HT-29 (cell line): ENCODE results near the gene GUCA1C. TPM values are rescaled to one million over a fixed set of nuclear protein-coding genes. Genes with fewer than 3 reads are reported as not detected.

Source experiments
- DNase-seq: peaks from one replicate; pipeline ENCODE4 v3.0.0-alpha.2; 2015; ENCODE audit warnings: low spot score
- total RNA-seq: library from RNA; depleted of rRNA; stranded (reverse); fragments of >200 nt; shearing (Covaris generic); gene quantifications from 2 replicates; pipeline ENCODE4 v1.2.3, GENCODE V29; 2014; rRNA removed

The GUCA1C gene, protein sequence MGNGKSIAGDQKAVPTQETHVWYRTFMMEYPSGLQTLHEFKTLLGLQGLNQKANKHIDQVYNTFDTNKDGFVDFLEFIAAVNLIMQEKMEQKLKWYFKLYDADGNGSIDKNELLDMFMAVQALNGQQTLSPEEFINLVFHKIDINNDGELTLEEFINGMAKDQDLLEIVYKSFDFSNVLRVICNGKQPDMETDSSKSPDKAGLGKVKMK
- not detected in 2 replicates for total RNA-seq

DNA sequence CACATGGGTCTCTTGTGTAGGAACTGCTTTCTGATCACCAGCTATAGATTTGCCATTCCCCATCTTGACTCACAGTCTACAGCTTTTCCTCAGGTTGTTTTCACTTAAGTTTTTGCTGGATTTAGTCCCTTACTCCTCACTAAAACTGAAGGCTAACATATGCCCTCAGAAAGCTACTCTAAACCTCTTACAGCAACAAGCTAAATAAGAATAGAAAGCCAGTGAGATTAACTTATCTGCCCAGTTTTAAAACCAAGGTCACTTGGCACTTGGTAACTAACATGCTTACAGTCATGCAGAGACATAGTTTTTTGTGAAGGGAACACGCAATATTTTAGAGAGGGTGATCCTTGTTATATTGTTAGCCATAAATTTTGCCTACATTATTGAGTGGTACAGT, at the start of gene GUCA1C:
Gene GUCA1C, minus strand, starts transcription at position 180 of the 400 bp plus-strand sequence. Its CDS starts 117 bp downstream, at position 63.
- DNase-seq: no peak

DNA sequence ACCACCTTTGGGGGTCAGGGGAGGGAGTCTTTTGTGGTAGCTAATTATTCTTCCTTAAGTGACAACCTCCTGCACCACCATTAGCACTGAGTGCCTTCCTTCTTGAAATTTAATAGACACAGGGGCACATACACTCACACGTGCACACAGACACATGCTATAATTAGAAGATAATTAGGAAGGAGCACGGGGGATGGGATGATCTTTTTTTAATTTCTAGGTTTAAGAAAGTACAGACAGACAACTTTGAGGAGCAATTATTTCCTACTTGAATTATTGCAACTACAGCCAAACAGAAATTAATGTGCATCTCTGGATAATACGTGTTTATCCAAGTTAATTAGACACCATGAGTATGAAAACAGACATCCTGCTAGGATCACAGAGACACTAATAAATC, 44.8 kb upstream of the GUCA1C start:
- DNase-seq: no peak

DNA sequence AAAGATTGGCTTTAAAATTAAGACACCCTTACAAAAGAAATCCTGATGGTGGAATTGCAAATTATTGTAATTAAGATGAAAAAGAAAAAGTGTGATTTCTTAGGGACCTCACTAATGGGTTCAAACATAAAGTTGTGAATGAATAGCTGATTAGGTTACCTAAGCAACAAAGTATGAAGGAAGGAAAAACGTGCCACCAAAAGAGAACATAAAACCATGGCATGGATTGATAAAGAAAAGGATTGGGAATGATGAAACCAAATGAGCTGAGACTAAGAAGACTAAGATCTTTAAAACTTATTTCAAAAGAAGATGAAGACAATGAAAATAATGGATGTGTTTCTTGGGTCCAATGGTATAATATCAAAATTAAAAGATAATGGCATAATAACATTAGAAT, 32.2 kb upstream of the GUCA1C start:
- DNase-seq: no peak

DNA sequence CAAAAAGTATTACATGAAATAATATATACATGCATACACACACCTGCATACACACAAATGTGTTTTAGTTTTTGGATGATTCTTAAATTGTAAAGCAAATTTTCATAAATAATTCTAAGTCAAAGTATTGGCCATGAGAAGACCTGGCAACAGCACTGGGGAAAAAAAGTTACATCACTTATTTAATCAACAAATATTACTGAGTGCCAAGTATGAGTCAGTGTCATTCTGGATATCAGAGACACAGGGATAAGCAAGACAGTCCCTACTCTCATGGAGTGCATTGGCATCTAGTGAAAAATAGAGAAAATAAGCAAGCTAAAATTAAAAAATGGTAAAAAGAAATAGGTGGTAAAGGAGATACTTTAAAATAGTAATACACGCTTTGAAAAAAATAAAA, 29.4 kb upstream of the GUCA1C start:
- no peak for DNase-seq

DNA sequence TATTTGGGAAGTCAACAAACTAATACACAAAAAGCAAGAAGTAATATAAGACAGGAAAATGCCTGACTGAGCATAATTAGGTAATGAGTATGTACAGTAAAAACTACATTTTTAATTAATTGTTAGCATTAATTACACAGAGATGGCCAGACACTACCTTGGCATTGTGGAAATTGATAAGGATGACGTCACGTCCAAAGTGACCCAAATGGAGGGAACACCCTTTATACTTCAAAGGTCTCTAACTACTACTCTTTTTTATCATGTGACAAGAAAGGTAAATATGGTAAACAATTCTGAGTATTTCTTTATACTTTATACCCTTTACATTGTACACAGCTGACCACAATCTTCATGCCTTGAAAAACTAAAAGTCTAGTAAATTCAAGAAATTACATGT, 22.4 kb upstream of the GUCA1C start:
- DNase-seq: no peak

DNA sequence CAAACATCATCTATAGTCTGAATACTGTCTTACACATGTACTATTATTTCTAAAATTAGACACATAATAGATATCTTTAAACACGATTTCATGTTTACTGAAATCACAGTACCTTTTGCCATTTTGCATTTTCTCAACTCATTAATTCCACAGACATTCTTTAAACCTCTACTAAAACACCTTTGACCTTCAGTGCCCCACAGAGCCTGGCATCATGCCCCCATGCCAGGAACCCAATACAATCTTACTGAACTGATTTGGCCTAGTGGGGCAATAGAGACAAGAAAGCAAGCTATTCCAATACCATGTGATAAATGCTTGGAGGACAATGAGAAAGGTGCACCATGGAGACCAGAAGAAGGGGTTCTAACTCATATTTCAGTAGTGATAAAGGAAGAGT, 19.3 kb upstream of the GUCA1C start:
- DNase-seq: no peak

DNA sequence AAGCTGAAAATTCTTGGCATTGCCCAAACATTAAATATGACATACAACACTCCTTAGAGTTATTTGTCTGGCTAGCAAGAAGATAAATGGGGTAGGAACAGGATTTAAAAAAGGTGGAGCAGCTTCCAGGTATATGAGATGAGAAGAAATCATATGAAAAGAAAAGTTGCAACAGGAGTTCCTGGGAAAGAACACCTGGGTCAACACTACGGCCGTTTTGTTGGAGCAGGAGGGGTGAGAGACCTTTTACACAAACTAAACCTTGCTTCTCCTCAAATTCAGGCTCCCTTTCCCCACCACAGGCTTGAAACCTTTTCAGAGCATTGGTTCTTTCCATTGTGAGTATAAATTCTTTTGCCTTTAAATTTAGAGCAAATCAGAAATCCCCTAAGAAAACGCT, 18.8 kb upstream of the GUCA1C start:
- no peak for DNase-seq

DNA sequence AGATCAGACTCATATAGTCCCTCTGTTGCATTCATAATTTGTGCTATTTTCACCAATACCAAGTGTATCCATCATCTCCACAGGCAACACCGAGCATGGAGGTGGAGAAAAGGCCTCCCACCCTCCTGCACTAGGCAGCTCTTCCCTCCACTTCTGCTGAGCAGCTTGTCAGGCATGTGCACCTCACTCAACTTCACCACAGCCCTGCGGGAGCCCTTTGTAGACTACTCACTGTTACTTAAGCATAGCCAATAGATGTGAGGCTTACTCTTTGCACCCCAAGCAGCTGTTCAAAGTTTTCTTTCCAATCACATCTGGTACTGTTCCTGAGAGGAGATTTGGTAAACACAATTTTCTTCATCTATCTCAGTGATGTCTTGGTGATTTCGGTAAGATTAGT, 16.9 kb upstream of the GUCA1C start:
- DNase-seq: no peak

DNA sequence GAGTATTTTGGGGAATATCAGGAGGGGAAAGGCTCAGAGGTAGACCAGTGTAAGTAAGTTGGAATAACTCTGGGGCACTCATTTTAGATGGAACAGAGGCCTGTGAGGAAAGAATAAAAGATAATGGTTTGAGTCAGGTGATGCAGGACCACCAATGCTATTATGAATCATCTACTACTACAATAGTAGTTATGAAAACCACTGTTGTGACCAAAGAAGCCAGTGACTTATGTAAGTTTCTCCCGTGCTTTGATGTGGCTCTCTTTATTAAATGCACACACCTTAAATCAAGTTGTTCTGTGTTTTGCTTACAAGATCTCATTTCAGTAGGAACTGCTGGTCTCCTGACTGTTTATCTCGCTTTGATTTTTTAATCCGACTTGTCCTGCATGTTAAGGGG, 13.1 kb upstream of the GUCA1C start:
- no peak for DNase-seq

DNA sequence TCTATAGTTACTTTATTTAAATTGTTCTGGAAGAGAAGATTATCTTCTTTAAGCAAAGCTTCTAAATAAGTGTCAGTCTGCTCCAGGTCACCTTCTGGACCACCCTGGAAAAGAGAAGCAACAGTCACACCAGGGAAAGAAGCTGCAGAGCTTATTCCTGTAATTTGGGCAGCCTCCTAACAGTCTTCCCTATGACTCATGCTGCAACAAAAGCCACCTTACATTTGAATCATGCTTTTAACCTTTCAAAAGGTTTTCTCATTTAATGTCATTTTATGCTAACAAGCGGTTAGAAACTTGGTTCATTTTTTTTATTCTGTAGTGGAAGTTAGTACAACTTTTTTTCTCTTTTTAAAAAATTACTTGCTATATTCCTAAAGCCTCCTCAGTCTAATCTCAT, 5.3 kb upstream of the GUCA1C start:
- no peak for DNase-seq

DNA sequence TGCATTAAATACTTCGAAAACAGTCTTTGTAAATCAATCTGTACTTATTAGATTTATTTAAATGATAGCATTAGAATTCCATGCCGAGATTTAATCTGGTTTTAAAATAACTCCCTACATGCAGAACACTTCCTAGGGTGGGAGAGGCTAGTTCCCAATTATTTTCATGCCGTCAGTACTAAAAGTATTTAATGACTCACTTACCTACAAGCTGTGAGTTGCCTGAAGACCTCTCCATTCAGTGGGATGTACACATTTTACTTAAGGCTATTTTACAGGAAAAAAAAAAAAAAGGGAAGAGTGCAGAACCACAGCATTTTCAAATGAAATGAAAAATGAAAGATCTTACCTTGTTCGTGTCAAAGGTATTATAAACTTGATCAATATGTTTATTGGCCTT, 469 bp downstream of the GUCA1C start:
- no peak for DNase-seq

DNA sequence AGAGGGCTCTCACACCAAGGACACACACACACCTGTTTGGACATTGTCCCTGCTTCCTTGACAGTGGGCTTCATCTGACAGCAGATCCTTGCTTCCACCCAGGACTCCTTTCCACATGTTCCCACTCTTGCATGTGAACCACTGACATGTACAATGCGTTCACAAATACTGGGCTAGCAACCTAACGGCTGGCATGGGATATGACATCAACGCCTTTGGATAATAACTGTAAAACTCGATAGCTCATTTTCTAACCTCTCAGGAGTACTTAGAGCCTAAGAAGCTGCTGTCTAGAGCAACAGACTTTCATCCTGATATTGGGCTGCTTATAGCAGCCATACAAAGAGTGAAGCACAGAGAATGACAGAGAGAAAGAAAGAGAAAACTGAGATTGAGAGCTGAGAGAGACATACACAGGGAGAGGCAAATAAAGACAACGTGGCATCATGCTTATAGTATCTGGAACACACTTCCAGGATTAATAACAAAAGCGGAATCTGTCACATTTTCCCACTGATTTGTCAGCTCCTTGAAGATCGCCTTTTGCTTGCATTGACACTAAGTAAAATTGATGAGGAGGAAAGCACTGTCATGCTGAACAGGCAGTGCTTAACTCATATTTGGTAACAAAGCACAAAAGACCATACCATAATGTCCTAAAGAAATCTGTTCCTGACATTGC, 1.7 kb downstream of the GUCA1C start:
- DNase-seq: no peak

DNA sequence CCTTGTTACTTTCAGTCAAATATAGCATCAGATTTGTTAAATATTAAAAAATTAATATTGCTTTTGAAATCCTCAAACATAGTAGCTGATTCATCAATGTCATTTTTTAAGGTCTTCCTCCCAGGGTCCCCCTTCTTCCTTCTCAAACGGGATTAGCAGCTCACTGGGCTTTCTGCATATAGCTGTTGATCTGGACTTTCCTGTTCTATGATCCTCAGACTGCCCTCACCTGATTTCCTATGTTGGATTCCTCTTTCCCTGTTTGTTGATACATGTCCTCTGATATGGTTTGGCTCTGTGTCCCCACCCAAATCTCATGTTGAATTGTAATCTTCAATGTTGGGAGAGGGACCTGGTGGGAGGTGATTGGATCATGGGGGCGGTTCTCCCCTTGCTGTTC, 5.8 kb downstream of the GUCA1C start:
- DNase-seq: no peak

DNA sequence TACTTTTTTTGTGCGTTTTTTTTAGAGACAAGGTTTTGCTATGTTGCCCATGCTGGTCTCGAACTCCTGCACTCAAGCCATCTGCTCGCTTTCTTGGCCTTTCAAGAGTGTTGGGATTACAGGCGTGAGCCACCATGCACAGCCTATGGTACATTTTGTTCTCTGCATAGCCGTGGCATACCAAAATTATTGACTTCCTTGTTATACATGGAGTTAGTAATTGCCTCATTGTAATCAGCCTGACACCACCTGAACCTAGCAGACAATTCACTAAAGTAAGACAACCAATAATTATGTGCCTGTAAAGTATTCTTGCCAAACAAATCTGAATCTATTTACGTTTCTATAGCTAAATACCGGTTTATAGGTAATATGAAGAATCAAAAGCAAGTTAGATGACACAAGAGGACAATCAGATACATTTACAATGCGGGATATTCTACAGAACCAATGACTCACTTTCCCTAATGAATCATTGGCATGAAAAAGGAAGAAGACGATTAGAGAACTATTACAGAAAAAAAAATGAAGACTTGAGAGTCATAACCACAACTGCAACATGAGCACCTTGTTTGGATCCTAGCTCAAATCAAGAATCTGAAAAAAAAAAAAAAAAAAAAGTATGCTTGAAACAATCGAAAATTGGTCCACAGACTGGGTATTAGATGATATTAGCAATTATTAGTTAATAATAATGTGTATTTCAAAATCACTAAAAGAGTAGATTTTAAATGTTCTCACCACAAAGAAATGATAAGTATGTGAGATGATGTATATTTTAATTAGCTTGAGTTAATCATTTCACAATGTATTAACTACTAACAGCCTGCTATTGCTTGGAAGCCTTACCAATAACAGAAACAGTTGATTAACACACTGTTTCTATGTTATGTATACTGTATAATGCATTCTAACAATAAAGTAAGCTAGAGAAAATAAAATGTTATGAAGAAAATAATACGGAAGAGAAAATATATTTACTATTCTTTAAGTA, 7.1 kb downstream of the GUCA1C start:
- DNase-seq: no peak

DNA sequence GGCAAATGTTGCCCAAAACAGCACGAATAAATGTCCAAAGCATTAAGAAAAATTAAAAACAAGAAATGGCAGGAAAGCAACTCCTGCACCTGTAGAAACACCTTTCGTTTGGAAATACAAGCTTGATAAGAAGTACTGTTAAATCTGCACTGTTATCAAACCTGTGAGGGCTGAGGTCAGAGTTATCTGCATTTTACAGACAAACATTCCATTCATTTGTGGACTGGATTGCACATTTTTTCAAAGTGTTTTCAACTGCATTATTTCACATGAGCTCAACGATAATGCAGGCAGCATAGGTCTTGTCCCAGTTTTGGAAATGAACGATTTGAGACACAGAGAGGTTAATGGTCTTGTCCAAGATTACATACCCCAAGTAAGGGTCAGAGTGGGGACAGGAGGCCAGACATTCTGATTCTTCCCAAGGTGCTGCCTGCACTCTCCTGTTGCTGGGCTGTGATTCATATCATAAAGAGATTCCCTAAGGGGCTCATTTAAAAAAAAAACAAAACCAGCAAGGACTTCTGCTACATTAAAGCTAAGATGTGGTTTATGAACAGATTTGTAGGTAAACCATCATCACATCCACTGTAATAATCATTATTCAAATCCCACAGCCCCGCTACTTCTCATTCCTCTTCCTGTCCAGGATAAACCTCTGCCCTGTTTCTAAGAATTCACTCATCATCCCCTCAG, 13.0 kb downstream of the GUCA1C start:
- DNase-seq: no peak

DNA sequence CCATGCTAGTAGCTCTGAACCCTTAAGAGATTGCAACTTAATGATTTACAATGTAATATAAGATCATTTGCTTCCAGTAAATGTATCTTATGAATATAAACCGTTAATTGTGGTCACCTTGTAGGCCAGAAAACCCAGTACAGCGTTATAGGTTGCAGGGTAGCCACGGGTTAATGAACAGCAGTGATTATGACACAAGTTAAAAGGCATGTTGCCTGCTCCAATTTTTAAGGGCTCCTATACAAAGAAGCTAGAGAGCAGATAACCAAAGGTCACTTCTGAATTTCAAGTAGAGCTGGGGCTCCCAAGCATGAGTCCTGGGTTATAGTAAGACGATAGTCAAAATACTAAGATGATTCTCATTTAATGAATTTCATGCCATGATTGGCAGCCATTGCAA, 13.5 kb downstream of the GUCA1C start:
- DNase-seq: no peak

DNA sequence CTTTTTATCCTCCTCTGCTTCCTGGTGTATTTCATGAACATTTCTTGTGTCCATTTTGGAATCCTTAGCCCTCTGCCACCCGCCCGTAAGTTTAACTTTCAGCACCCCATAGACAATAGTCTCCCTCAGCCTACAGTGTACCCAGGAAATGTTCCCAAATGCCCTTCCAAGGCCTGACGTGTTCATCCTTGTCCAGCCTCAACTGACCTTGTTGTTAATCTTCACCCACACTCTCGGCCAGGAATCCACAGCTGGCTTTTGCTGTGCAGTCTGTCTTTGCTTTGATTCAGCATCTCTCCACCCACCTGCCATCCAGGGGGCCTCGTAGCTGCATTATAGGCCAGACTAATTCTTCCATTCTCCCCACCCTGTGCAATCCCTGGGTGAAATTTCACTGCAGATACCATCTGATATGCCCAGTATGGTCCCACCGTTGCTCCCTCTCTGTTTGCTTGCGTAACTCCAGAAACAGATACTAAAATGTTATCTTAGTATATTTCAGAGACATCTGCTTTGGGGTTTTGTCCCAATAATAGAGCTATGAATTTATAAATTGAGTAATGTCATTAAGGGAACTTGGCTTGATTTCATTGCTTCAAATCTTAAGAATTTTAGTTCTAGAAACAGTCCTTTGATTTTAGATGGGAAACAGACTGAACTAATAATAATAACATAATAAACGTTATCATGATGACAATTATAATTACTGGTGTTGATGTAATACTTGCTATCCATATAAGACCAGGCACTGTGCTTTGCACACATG, 16.6 kb downstream of the GUCA1C start:
- DNase-seq: no peak

DNA sequence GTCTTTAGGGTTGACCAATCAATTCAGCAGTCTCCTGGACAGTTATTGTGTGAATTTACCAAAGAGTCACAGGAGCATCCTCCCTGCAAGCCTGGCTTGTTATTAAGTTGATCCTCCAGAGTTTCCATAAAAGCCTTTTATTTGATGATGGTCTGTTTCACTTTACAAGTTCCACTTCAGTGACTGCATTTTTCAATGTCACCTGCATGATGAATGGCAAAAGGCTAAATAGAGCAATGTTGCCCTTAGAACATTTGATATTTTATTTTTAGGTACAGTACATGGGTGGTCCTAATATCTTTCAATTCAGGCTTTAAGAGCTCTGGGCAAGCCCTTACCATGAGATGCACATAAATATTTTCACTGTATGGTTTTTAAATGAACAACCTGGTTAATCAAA, 22.6 kb downstream of the GUCA1C start:
- DNase-seq: no peak

DNA sequence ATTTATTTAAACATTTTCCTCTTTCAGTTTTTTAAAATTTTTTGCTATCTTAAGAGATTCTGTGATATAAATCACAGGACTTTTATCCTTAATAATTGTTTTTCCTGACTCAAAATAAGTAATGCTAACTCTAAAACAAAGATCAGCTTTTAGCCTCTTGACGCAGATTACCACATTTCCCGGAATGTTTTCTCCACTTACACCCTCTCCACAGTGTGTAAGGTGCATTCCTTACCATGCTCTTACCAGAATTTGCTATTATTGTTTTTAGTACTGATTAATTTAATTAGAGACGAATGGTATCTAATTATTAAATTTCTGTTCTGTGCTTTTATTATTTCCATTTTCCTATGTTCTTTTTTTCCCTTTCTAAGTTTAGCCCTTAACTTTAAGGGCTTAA, 34.8 kb downstream of the GUCA1C start:
- no peak for DNase-seq

DNA sequence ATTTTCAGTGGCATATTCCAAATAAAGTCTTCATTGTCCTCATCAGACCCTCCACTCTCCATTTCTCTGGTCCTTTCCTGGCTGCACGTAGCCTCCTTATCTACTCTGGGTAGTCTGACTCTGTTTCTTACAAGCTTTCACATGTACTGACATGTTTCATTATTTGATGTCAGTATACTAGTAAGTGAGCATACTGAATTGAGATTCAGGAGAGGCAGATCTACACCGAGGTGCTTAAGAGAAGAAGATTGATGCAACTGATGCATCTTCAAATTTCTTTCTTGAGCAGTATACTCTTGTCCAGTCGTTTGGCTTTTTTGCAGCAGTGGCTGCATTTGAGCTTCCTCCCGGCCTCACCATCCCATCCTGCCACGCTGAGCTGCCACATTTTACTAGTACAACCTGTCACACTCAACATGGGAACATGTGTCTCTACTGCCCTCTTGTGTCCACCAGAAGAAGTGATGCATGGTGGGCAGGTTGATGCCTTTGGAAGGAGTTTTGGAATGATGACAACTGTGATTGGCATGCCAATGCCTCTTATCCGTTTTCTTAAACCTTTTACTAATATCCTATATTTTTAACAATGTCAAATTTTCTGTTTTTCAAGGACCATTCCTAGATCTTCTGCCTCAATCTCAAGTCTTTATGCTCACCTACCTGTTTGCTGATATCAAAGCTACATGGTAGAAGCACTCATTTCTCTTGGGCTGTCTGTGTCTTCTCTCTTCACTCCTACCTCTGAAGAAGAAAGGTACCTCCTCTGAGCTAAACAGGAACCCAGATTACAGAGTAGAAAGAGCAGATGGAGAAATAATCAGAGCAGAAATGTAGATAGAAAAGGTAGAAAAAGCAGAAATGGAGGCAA, 38.7 kb downstream of the GUCA1C start:
- peak; percentile 90 for DNase-seq
